Activated CD8-positive, alpha-beta T cell treated with anti-CD3 and anti-CD28 coated beads for 36 hours (primary cell): ENCODE results near the gene GALNT6. TPM values are rescaled to one million over a fixed set of nuclear protein-coding genes. Genes with fewer than 3 reads are reported as not detected.

Experiments used
- ATAC-seq: fragments of 200-7000 bp; cut with Tn5 transposase; one replicate; pipeline ENCODE4 v1.10.0; 2021; ENCODE audit warnings: mild to moderate bottlenecking, moderate library complexity
- CTCF ChIA-PET: fragments of 350-600 bp; sonication (Branson Sonifier 250); formaldehyde crosslinking; loops from one replicate; lab custom pipeline; 2021; ENCODE audit warnings: antibody characterized with exemption; lab: Charles Lee
- POLR2A ChIA-PET: fragments of 350-600 bp; sonication (Branson Sonifier 250); formaldehyde crosslinking; loops from one replicate; lab custom pipeline; 2021; ENCODE audit warnings: antibody characterized with exemption; lab: Charles Lee
- DNase-seq: peaks from one replicate; pipeline ENCODE4 v3.0.0-alpha.2; 2020
- H3K27ac Mint-ChIP-seq: one replicate; pipeline ENCODE4 v1.8.0; 2021; ENCODE audit warnings: mild to moderate bottlenecking, mixed read lengths
- H3K27me3 Mint-ChIP-seq: one replicate; pipeline ENCODE4 v1.8.0; 2021; ENCODE audit warnings: mixed read lengths
- H3K36me3 Mint-ChIP-seq: one replicate; pipeline ENCODE4 v1.8.0; 2021; ENCODE audit warnings: low read depth, mixed read lengths
- H3K4me1 Mint-ChIP-seq: one replicate; pipeline ENCODE4 v1.8.0; 2021; ENCODE audit warnings: low read depth, mixed read lengths
- H3K4me3 Mint-ChIP-seq: one replicate; pipeline ENCODE4 v1.8.0; 2021; ENCODE audit warnings: mild to moderate bottlenecking, moderate library complexity, mixed read lengths
- H3K9me3 Mint-ChIP-seq: one replicate; pipeline ENCODE4 v1.8.0; 2021; ENCODE audit warnings: mixed read lengths
- CTCF ChIP-seq: fragments of 200-600 bp; IDR thresholded peaks from one replicate; pipeline ENCODE4 v1.8.0; 2022; ENCODE audit warnings: antibody characterized with exemption, mild to moderate bottlenecking
- intact Hi-C: fragments of 100-400 bp; cut with micrococcal nuclease; formaldehyde crosslinking; loops from one replicate; pipeline ENCODE4 v1.10.0; 2022
- total RNA-seq, 2 experiments: library from RNA; stranded (reverse); gene quantifications; one replicate each; pipeline ENCODE4 v1.2.3, GENCODE V29; 2021

The GALNT6 gene
- total RNA-seq, 2 experiments from 2014 or later: 18.0 to 22.3 TPM

- no peaks in the 10 kb centered on the region for H3K9me3 Mint-ChIP-seq
- intact Hi-C loops: no loop called here
- peaks cover under 1% of the 10 kb centered on the region for H3K4me1 Mint-ChIP-seq
- peaks cover 11% of the 10 kb centered on the region for H3K36me3 Mint-ChIP-seq
- POLR2A ChIA-PET: no interaction called here
- CTCF ChIA-PET: interaction anchor here (0.7 to 6.0 kb wide), 10 partner anchors 9 to 526 kb away, joined by 3 to 42 read pairs (median 3); no protein-coding TSS in a partner anchor
- ATAC-seq: peak; percentile 75
- no peaks in the 10 kb centered on the region for H3K27me3 Mint-ChIP-seq
- H3K4me3 Mint-ChIP-seq: no peak overlapping the region
- no peak overlapping the region for H3K27ac Mint-ChIP-seq
- DNase-seq: peak; percentile 57
- peak; percentile 69 for TF ChIP-seq CTCF
Measured at GRCh38 chr12:51351913-51352532, 39.2 kb downstream of the GALNT6 start.

- ATAC-seq: no peak
- TF ChIP-seq CTCF: no peak
- DNase-seq: no peak
- Mint-ChIP-seq H3K9me3 (no peaks in the 10 kb centered on the region), H3K4me1 (peaks cover 2% of the 10 kb centered on the region), H3K4me3 (no peak overlapping the region), H3K27ac (no peak overlapping the region), H3K27me3 (no peaks in the 10 kb centered on the region), H3K36me3 (no peaks in the 10 kb centered on the region)
- CTCF ChIA-PET: interaction anchor here (0.5 to 2.5 kb wide), 2 partner anchors 10 to 323 kb away, joined by 3 to 13 read pairs; partner anchors contain the start of gene SLC11A2
- intact Hi-C loops: no loop called here
- POLR2A ChIA-PET: no interaction called here
Measured at GRCh38 chr12:51349026-51349425, 42.2 kb downstream of the GALNT6 start.

DNA sequence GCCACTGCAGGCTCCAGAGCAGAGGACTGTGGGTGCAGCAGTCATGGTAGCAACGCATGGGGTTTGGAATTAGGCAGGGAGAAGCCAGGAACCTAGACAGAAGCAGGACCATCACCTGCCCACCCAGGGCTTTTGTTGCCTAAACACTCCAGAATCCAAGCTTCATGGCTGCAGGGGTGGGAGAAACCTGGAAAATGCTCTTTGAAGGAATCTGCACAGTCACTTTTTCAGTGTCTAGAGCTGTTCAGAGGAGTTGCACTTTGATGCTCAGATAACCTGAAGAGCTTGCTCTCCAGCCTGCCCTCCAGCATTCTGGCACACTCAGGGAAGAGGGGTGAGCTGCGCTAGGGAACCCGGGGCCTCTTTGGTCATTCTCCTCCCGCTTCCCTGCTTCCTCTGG is 43.1 kb downstream of the GALNT6 start:
- Mint-ChIP-seq H3K27ac (no peak overlapping the region), H3K9me3 (no peaks in the 10 kb centered on the region), H3K27me3 (no peaks in the 10 kb centered on the region), H3K36me3 (no peaks in the 10 kb centered on the region), H3K4me1 (peaks cover 2% of the 10 kb centered on the region), H3K4me3 (no peak overlapping the region)
- DNase-seq (no peak), ATAC-seq (no peak)
- POLR2A ChIA-PET: no interaction called here
- CTCF ChIA-PET: no interaction called here
- intact Hi-C loops: no loop called here
- TF ChIP-seq CTCF: no peak

GRCh38 chr12:51346581-51346980 is 44.6 kb downstream of the GALNT6 start, which contains the start of gene CELA1:
Gene CELA1, minus strand, starts transcription at chr12:51346679. Its CDS starts 41 bp downstream, at chr12:51346638.
- no peak for ATAC-seq
- no peak within 1 kb of the TSS for H3K4me3 Mint-ChIP-seq
- no peaks in the 10 kb centered on the region for H3K27me3 Mint-ChIP-seq
- no peak for DNase-seq
- CTCF ChIA-PET: no interaction called here
- peaks cover 11% of the 10 kb centered on the region for H3K4me1 Mint-ChIP-seq
- H3K9me3 Mint-ChIP-seq: no peaks in the 10 kb centered on the region
- intact Hi-C loops: no loop called here
- H3K27ac Mint-ChIP-seq: no peak within 1 kb of the TSS
- no peak for TF ChIP-seq CTCF
- H3K36me3 Mint-ChIP-seq: no peaks in the 10 kb centered on the region
- POLR2A ChIA-PET: no interaction called here

GRCh38 chr12:51345681-51346080 is 45.5 kb downstream of the GALNT6 start:
- H3K27me3 Mint-ChIP-seq: no peaks in the 10 kb centered on the region
- no peak for ATAC-seq
- no peak overlapping the region for H3K4me3 Mint-ChIP-seq
- H3K27ac Mint-ChIP-seq: no peak overlapping the region
- TF ChIP-seq CTCF: no peak
- ChIA-PET POLR2A (no interaction called here), CTCF (interaction anchor here (1.5 kb wide), 1 partner anchor 9 kb away, joined by 3 read pairs; no protein-coding TSS in a partner anchor)
- DNase-seq: no peak
- H3K4me1 Mint-ChIP-seq: peaks cover 17% of the 10 kb centered on the region
- no peaks in the 10 kb centered on the region for H3K9me3 Mint-ChIP-seq
- no peaks in the 10 kb centered on the region for H3K36me3 Mint-ChIP-seq
- intact Hi-C loops: no loop called here
